Spleen (tissue), 11 donors: ENCODE measurements around the gene RDH8. TPM values are rescaled to one million over a fixed set of nuclear protein-coding genes. Genes with fewer than 3 reads are reported as not detected.

ENCODE experiments used
- DNase-seq: peaks from one replicate; pipeline ENCODE4 v3.0.0-alpha.2; 2020
- H3K27ac ChIP-seq, 8 donors: fragments of 200-600 bp; sonication (generic) in 7 of 8; 1 replicate in 4 of 8; 2 replicates in 4 of 8; pipeline versions ENCODE4 v1.5.0 to v1.8.0; 2016 to 2021; ENCODE audit warnings: inconsistent platforms in 4 of 8, mild to moderate bottlenecking in 4 of 8, moderate library complexity in 1 of 8
- H3K27me3 ChIP-seq, 7 donors: fragments of 200-600 bp; sonication (generic) in 6 of 7; replicated peaks in 1 of 7; 1 replicate in 4 of 7; 2 replicates in 3 of 7; pipeline versions ENCODE4 v1.5.0 to v1.8.0; 2016 to 2021; ENCODE audit warnings: inconsistent platforms in 3 of 7, mild to moderate bottlenecking in 1 of 7
- H3K36me3 ChIP-seq, 6 donors: fragments of 200-600 bp; sonication (generic) in 5 of 6; 1 replicate in 4 of 6; 2 replicates in 2 of 6; pipeline versions ENCODE4 v1.5.0 to v1.8.0; 2016 to 2021; ENCODE audit warnings: inconsistent platforms in 2 of 6
- H3K4me1 ChIP-seq, 6 donors: fragments of 200-600 bp; sonication (generic) in 5 of 6; 1 replicate in 3 of 6; 2 replicates in 3 of 6; pipeline versions ENCODE4 v1.5.0 to v1.8.0; 2016 to 2021; ENCODE audit warnings: inconsistent platforms in 3 of 6
- H3K4me3 ChIP-seq, 8 donors: fragments of 200-600 bp; sonication (generic) in 7 of 8; 1 replicate in 4 of 8; 2 replicates in 4 of 8; pipeline versions ENCODE4 v1.5.0 to v1.8.0; 2016 to 2021; ENCODE audit warnings: inconsistent platforms in 4 of 8, mild to moderate bottlenecking in 4 of 8, moderate library complexity in 2 of 8
- H3K9me3 ChIP-seq, 8 donors: fragments of 200-600 bp; sonication (generic) in 7 of 8; 1 replicate in 4 of 8; 2 replicates in 4 of 8; pipeline versions ENCODE4 v1.5.0 to v1.8.0; 2016 to 2021; ENCODE audit warnings: inconsistent platforms in 4 of 8
- POLR2A ChIP-seq, 3 donors: fragments of 450-650 bp; IDR thresholded peaks; one replicate each; pipeline ENCODE4 v1.5.1; 2017; ENCODE audit warnings: antibody characterized with exemption in 3 of 3, mild to moderate bottlenecking in 1 of 3
- POLR2AphosphoS5 ChIP-seq, 3 donors: sonication (generic); formaldehyde crosslinking; IDR thresholded peaks; one replicate each; pipeline ENCODE4 v1.5.1; 2017; ENCODE audit warnings: antibody characterized with exemption in 3 of 3
- WGBS, 5 donors: extraction: QIAGEN DNeasy Blood & Tissue Kit in 3 of 5; methylation state at CpG; one replicate each; pipeline versions ENCODE4 v1.1.5 to v1.1.7; 2013 to 2018; 5-methylcytosine and 5-hydroxymethylcytosine counted together
- intact Hi-C: fragments of 100-400 bp; cut with DNase I; formaldehyde crosslinking; loops from one replicate; pipeline ENCODE4 v1.15.0; 2023; ENCODE audit warnings: low total_unique reads
- polyA plus RNA-seq, 3 donors: library from polyadenylated mRNA; stranded (reverse); fragments of 200-250 nt; gene quantifications; one replicate each; pipeline ENCODE4 v1.2.1, GENCODE V29; 2013
- total RNA-seq, 7 donors: library from RNA; depleted of rRNA in 3 of 7; stranded (reverse); fragments of >200 nt in 3 of 7; fragmentation: NEBNext Ultra II Directional in 4 of 7; extraction: Animal tissue kit (Norgen Biotek cat#: 25700) in 4 of 7; gene quantifications; one replicate each; pipeline versions ENCODE4 v1.1.0 to v1.2.1, GENCODE V29; 2016 to 2021
- TF ChIP-seq, protein P1 (sequence below), 11 experiments: fragments of 200-600 bp in 7 of 11; fragments of 450-650 bp in 4 of 11; sonication (generic) in 4 of 11; IDR thresholded peaks in 8 of 11; conservative IDR thresholded peaks in 3 of 11; 1 replicate in 7 of 11; 2 replicates in 4 of 11; pipeline versions ENCODE4 v1.4.0 to v1.8.0; 2016 to 2021; ENCODE audit warnings: antibody characterized with exemption in 11 of 11, inconsistent platforms in 4 of 11, mild to moderate bottlenecking in 1 of 11
- donor health status: healthy with polysubstance abuse.
- donor health status: DM: no; HTN: no; CAD: no; lungs with moderate emphysema.
- donor health status: DM: no; HTN: no; CAD: no.
- donor health status: Bipolar disorder and iron deficiency.
- donor health status: healthy.
- donor health status: DM: no; HTN: no; CAD: no.
- donor health status: DM: yes; HTN: yes; CAD: no.

RDH8 gene
- total and polyA plus RNA-seq, 10 donors = not detected

DNA sequence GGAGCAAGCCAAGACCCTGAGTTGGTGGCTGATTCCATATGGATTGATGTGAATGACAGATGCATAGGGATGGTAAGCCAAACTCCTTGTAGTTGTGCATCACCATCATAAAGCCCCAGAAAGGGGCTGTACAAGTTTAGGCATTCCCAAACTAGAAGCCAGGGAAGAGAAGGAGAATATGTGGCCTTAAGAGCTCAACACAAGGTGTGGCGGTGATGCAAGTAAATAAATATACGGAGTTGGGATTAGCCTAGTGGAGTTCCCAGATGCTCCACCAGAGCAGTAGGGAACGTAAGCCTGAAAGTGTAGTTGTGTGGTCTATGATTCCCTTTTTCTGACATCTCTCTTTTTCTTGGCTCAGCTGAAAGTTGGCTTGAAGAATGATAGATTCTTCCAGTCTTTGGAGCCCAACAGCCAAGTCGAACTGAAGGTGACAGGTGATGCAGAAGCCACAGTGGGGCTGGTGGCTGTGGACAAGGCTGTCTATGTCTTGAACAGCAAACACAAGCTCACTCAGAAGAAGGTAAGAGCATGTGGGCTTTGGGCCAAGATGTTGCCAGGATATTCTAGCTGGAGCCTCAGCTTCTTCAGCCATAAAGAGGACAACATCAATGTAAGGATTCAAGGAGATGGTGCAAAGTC lies 30.1 kb downstream of the RDH8 start:
- TF ChIP-seq POLR2A (IDR thresholded peaks at IDR 0.05) (no peak), POLR2AphosphoS5 (IDR thresholded peaks at IDR 0.05) (no peak)
- TF ChIP-seq, protein P1, sequence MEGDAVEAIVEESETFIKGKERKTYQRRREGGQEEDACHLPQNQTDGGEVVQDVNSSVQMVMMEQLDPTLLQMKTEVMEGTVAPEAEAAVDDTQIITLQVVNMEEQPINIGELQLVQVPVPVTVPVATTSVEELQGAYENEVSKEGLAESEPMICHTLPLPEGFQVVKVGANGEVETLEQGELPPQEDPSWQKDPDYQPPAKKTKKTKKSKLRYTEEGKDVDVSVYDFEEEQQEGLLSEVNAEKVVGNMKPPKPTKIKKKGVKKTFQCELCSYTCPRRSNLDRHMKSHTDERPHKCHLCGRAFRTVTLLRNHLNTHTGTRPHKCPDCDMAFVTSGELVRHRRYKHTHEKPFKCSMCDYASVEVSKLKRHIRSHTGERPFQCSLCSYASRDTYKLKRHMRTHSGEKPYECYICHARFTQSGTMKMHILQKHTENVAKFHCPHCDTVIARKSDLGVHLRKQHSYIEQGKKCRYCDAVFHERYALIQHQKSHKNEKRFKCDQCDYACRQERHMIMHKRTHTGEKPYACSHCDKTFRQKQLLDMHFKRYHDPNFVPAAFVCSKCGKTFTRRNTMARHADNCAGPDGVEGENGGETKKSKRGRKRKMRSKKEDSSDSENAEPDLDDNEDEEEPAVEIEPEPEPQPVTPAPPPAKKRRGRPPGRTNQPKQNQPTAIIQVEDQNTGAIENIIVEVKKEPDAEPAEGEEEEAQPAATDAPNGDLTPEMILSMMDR (IDR thresholded peaks at IDR 0.05 in 8 of 11, conservative IDR thresholded peaks at IDR 0.05 in 3 of 11) = no peak
- H3K27me3 ChIP-seq = peaks cover 0 to 47% (median 5%) of the 10 kb centered on the region in 7 donors
- H3K36me3 ChIP-seq = no peaks in the 10 kb centered on the region
- peaks cover 0 to 76% (median 52%) of the 10 kb centered on the region in 8 donors for H3K9me3 ChIP-seq
- 69 to 84% (median 76%) methylated on average over 4 of the region's 4 CpGs for WGBS, 5 donors
- no peak overlapping the region for H3K4me3 ChIP-seq
- intact Hi-C loops = no loop called here
- no peaks in the 10 kb centered on the region for H3K4me1 ChIP-seq
- DNase-seq = no peak
- no peak overlapping the region for H3K27ac ChIP-seq

GRCh38 chr19:10044390-10044789 lies 31.1 kb downstream of the RDH8 start:
- TF ChIP-seq, protein P1 (IDR thresholded peaks at IDR 0.05 in 8 of 11, conservative IDR thresholded peaks at IDR 0.05 in 3 of 11) = no peak
- no peak for TF ChIP-seq POLR2A (IDR thresholded peaks at IDR 0.05)
- TF ChIP-seq POLR2AphosphoS5 (IDR thresholded peaks at IDR 0.05) = no peak
- no peaks in the 10 kb centered on the region for H3K4me1 ChIP-seq
- H3K27ac ChIP-seq = no peak overlapping the region
- H3K9me3 ChIP-seq = peaks cover 0 to 71% (median 52%) of the 10 kb centered on the region in 8 donors
- no peak for DNase-seq
- no peak overlapping the region for H3K4me3 ChIP-seq
- peaks cover 0 to 38% (median 5%) of the 10 kb centered on the region in 7 donors for H3K27me3 ChIP-seq
- 79 to 90% (median 83%) methylated on average over 1 of the region's 1 CpG for WGBS, 5 donors
- H3K36me3 ChIP-seq = no peaks in the 10 kb centered on the region
- intact Hi-C loops = no loop called here

DNA sequence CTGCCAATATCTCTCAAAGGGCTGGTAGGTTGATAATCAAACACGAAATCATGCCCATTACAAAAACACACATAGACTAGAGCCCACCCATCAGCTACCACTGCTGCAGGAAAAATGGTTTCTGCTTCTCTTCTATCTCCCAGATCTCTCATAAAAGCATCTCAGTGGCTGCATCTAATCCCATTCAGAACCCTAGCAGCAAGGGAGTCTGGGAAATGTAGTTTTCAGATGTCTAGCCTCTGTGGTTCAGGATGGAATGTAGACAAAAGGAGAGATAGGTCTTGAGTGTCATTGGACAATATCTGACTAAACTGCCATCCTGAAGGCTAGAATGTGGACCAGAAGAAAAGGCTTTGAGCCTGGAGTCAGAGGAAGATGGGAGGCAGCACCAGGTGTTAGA lies 32.1 kb downstream of the RDH8 start:
- Histone ChIP-seq H3K27ac (no peak overlapping the region), H3K27me3 (peaks cover 0 to 29% (median 5%) of the 10 kb centered on the region in 7 donors), H3K36me3 (no peaks in the 10 kb centered on the region), H3K4me1 (no peaks in the 10 kb centered on the region), H3K9me3 (peaks cover 0 to 70% (median 52%) of the 10 kb centered on the region in 8 donors), H3K4me3 (no peak overlapping the region)
- 38 to 74% (median 47%) methylated on average over 1 of the region's 1 CpG for WGBS, 5 donors
- intact Hi-C loops = no loop called here
- no peak for DNase-seq
- TF ChIP-seq, protein P1 (IDR thresholded peaks at IDR 0.05 in 8 of 11, conservative IDR thresholded peaks at IDR 0.05 in 3 of 11) = no peak
- no peak for TF ChIP-seq POLR2A (IDR thresholded peaks at IDR 0.05)
- no peak for TF ChIP-seq POLR2AphosphoS5 (IDR thresholded peaks at IDR 0.05)

- Histone ChIP-seq H3K4me3 (no peak overlapping the region), H3K27me3 (peaks cover 0 to 35% (median 5%) of the 10 kb centered on the region in 7 donors), H3K4me1 (no peaks in the 10 kb centered on the region), H3K27ac (no peak overlapping the region), H3K9me3 (peaks cover 0 to 29% (median 14%) of the 10 kb centered on the region in 8 donors), H3K36me3 (no peaks in the 10 kb centered on the region)
- TF ChIP-seq POLR2AphosphoS5 (IDR thresholded peaks at IDR 0.05) = no peak
- TF ChIP-seq, protein P1 (IDR thresholded peaks at IDR 0.05 in 8 of 11, conservative IDR thresholded peaks at IDR 0.05 in 3 of 11) = no peak
- TF ChIP-seq POLR2A (IDR thresholded peaks at IDR 0.05) = no peak
- 0 to 75% (median 57%) methylated on average over 1 to 2 of the region's 2 CpGs for WGBS, 5 donors
- intact Hi-C loops = no loop called here
- DNase-seq = no peak
These were observed 36.3 kb downstream of the RDH8 start for GRCh38 chr19:10049626-10050025.
